ENCODE results near the gene KIF2C.
A peak's percentile ranks its signal among the peaks of the same experiment; 100 is the strongest.

KIF2C gene

GRCh38 chr1:44780583-44781121 lies 41.0 kb downstream of the KIF2C start:
- no peak overlapping the region for H3K4me3 ChIP-seq (ENCODE audit: low read length)
- no peak for DNase-seq (ENCODE audit: low read depth)
- TF ChIP-seq CTCF (IDR thresholded peaks at IDR 0.05; ENCODE audit: insufficient read depth, low read depth, low read length, missing control alignments) = no peak

GRCh38 chr1:44783697-44784093 lies 44.1 kb downstream of the KIF2C start:
- H3K4me3 ChIP-seq (ENCODE audit: low read length) = no peak overlapping the region
- TF ChIP-seq CTCF (IDR thresholded peaks at IDR 0.05; ENCODE audit: insufficient read depth, low read depth, low read length, missing control alignments) = no peak
- no peak for DNase-seq (ENCODE audit: low read depth)

- DNase-seq (ENCODE audit: low read depth) = peak; percentile 43
- TF ChIP-seq CTCF (IDR thresholded peaks at IDR 0.05; ENCODE audit: insufficient read depth, low read depth, low read length, missing control alignments) = peak; percentile 19
- no peak overlapping the region for H3K4me3 ChIP-seq (ENCODE audit: low read length)
These were observed 44.7 kb downstream of the KIF2C start for GRCh38 chr1:44784094-44785028.

- H3K4me3 ChIP-seq (ENCODE audit: low read length) = no peak overlapping the region
- no peak for TF ChIP-seq CTCF (IDR thresholded peaks at IDR 0.05; ENCODE audit: insufficient read depth, low read depth, low read length, missing control alignments)
- DNase-seq (ENCODE audit: low read depth) = no peak
These were observed 45.4 kb downstream of the KIF2C start for GRCh38 chr1:44785029-44785380.

- peak overlapping the region; percentile 47 for H3K4me3 ChIP-seq (ENCODE audit: low read length)
- DNase-seq (ENCODE audit: low read depth) = no peak
- no peak for TF ChIP-seq CTCF (IDR thresholded peaks at IDR 0.05; ENCODE audit: insufficient read depth, low read depth, low read length, missing control alignments)
These were observed 46.0 kb downstream of the KIF2C start for GRCh38 chr1:44785501-44786137.

GRCh38 chr1:44786138-44786840 lies 46.7 kb downstream of the KIF2C start:
- peak; percentile 99 for TF ChIP-seq CTCF (IDR thresholded peaks at IDR 0.05; ENCODE audit: insufficient read depth, low read depth, low read length, missing control alignments)
- H3K4me3 ChIP-seq (ENCODE audit: low read length) = peak overlapping the region; percentile 47
- DNase-seq (ENCODE audit: low read depth) = peak; percentile 71
